Motor neuron (in vitro differentiated cells): ENCODE measurements around the gene CPA5. TPM values are rescaled to one million over a fixed set of nuclear protein-coding genes. Genes with fewer than 3 reads are reported as not detected.

Experiments
- ATAC-seq, 8 experiments: fragments of 200-7000 bp; cut with Tn5 transposase; replicated peaks in 6 of 8; 2 replicates each; pipeline ENCODE4 v1.8.0; 2021; ENCODE audit warnings: mild to moderate bottlenecking in 8 of 8, moderate library complexity in 8 of 8
- H3K27ac ChIP-seq, 2 donors: fragments of 250-450 bp; sonication (Bioruptor Pico); 2 replicates each; pipeline ENCODE4 v1.9.0; 2021; ENCODE audit warnings: antibody characterized with exemption in 2 of 2, mild to moderate bottlenecking in 2 of 2, moderate library complexity in 1 of 2
- H3K4me1 ChIP-seq, 2 donors: fragments of 250-450 bp; sonication (Bioruptor Pico); replicated peaks in 1 of 2; 2 replicates each; pipeline ENCODE4 v1.6.1; 2021; ENCODE audit warnings: antibody characterized with exemption in 2 of 2, mild to moderate bottlenecking in 2 of 2, moderate library complexity in 1 of 2
- H3K4me3 ChIP-seq, 5 donors: fragments of 250-450 bp; sonication (Bioruptor Pico); 2 replicates each; pipeline ENCODE4 v1.9.0; 2021; ENCODE audit warnings: antibody characterized with exemption in 5 of 5, mild to moderate bottlenecking in 5 of 5, moderate library complexity in 4 of 5
- WGBS, 10 experiments: fragments of 450-650 bp; shearing (Covaris generic); methylation state at CpG; one replicate each; pipeline ENCODE4 v1.0.0; 2022; 5-methylcytosine and 5-hydroxymethylcytosine counted together
- in situ Hi-C, 9 experiments: fragments of 400-800 bp; cut with MboI; loops; one replicate each; pipeline ENCODE4 v1.15.0; 2021; ENCODE audit warnings: low sequenced_read_pairs in 9 of 9, low pct_unique_long_range_greater_than_20kb in 2 of 9; ENCODE audit not compliant: unreplicated experiment in 9 of 9
- total RNA-seq, 8 experiments: library from RNA; unstranded; fragments of 300-600 nt; gene quantifications; 2 replicates each; pipeline versions ENCODE4 v1.2.3 to v1.2.4, GENCODE V29; 2022

Gene CPA5
- total RNA-seq, 8 experiments from 2014 or later = 0.22 to 2.6 (median 1.4) TPM

DNA sequence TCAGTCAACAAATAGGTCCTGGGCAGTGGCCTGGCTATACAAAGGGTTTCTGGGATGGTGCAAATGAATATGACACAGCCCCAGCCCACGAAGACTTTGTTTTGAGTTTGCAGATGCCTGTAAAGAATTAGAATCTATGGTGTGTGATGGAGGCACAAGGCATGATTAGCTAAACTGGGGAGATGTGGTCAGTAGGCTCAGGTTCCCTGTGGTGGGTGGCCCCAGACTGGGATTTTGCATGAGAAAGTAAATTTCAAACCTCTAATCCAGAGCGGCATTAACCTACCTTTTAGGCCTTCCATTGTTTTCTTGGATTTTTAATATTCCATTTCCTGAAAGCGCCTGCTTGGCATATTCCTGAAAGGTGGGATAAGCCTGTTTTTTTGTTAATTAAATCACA is 6.4 kb upstream of the CPA5 start:
- no peak for ATAC-seq
- 59 to 94% (median 80%) methylated on average over 1 to 3 of the region's 3 CpGs; no CpG with 5 or more reads in 1 of the 10 experiments for WGBS, 10 experiments
- Histone ChIP-seq H3K27ac (no peak overlapping the region), H3K4me3 (no peak overlapping the region), H3K4me1 (no peaks in the 10 kb centered on the region)
- in situ Hi-C loops = no loop called here

DNA sequence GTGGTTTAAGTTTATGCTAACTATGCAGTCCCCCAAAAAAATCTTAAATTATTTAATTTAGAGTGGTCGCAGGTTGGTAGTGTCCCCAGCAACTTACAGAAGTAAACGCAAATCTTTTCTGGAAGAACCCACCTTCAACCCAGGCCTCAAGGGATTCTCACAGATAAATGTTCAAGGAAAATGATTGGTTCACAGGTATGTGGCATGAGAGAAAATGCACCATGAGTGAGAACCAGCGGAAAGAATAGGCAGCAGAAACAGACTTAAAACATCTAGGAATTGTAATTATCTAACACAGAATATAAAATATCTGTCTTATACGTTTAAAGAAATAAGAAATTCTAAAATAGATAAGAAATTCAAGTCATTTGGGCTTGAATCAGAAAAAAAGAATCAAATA is 2.7 kb upstream of the CPA5 start:
- no peak overlapping the region for H3K27ac ChIP-seq
- H3K4me1 ChIP-seq = peaks cover 13 to 19% of the 10 kb centered on the region in 2 donors
- in situ Hi-C loops = no loop called here
- WGBS, 10 experiments = 47 to 96% (median 88%) methylated on average over 3 to 4 of the region's 4 CpGs
- no peak for ATAC-seq
- no peak overlapping the region for H3K4me3 ChIP-seq

DNA sequence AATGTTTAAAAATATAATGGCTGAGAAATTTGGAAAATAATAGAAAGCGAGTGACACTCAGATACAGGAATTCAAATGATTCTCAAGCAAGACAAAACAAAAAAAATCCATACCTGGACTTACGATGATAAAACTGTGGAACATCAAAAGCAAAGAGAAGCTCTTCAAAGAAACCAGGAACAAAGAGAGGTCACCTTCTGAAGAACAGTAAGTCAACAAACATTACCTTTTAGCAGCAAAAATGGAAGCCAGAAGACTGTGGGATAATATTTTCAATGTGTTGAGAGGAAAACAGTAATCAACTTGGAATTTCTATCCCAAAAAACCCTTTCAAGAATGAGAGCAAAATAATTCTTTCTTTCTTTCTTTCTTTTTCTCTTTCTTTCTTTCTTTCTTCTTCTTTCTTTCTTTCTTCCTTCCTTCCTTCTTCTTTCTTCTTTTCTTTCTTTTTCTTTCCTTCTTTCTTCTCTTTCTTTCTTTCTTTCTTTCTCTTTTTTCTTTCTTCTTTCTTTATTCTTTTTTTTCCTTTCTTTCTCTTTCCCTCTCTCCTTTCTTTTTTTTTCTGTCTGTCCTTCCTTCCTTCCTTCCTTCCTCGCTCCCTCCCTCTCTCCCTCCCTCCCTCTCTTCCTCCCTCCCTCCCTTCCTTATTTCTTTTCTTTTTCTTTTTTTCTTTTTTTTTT is 1.8 kb upstream of the CPA5 start:
- peaks cover 13 to 19% of the 10 kb centered on the region in 2 donors for H3K4me1 ChIP-seq
- WGBS, 10 experiments = 64 to 100% (median 93%) methylated on average over 2 to 3 of the region's 3 CpGs
- no peak for ATAC-seq
- in situ Hi-C loops = no loop called here
- no peak overlapping the region for H3K4me3 ChIP-seq
- no peak overlapping the region for H3K27ac ChIP-seq

DNA sequence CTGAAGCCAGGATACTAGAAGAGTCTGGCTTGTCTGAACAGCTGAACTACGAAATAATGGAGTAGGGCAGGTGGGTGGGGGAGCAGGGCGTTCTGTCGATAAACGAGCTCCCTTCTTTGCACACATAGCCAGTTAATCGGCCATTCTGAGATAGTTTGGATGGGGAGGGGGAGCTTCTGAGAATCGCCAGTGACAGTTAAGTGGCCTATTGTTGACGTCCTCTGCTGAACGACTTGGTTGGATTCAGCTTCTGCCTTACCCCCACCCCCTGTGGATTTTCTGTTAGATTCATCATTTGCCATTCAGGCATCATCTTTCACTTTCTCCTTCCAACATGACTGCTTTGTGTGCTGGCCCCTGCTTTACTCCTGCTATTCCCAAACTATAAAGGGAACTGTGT is 520 bp downstream of the CPA5 start:
- peak in 5 of 8 experiments; percentile 62 to 86 (median 82) for ATAC-seq
- in situ Hi-C loops = no loop called here
- Histone ChIP-seq H3K4me3 (peak overlapping the region in 2 of 5 donors; percentile 2 to 6), H3K4me1 (peaks cover 16 to 22% of the 10 kb centered on the region in 2 donors), H3K27ac (peak overlapping the region; percentile 33 to 73)
- WGBS, 10 experiments = 0 to 40% (median 7%) methylated on average over 1 to 8 of the region's 8 CpGs; no CpG with 5 or more reads in 2 of the 10 experiments

DNA sequence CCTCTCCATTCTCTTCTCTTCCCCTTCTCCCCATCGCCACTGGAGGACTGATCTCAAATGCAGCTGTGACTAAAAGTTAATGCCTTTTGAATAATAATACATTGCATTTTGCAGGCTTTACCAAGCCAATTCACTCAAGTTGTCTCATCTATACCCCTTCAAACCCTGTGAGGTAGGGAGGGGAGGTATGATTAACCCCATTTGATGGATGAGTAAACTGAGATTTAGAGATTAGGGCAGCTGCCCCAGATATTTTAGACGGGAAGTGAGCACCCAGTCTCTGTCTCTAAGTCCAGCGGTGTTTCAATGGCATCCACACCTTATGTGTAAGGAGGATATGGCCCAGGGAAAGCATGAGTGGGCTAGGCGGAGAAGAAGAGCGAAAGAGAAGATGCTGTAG is 1.1 kb downstream of the CPA5 start:
- H3K27ac ChIP-seq = peak overlapping the region in 1 of 2 donors; percentile 73
- no peak overlapping the region for H3K4me3 ChIP-seq

DNA sequence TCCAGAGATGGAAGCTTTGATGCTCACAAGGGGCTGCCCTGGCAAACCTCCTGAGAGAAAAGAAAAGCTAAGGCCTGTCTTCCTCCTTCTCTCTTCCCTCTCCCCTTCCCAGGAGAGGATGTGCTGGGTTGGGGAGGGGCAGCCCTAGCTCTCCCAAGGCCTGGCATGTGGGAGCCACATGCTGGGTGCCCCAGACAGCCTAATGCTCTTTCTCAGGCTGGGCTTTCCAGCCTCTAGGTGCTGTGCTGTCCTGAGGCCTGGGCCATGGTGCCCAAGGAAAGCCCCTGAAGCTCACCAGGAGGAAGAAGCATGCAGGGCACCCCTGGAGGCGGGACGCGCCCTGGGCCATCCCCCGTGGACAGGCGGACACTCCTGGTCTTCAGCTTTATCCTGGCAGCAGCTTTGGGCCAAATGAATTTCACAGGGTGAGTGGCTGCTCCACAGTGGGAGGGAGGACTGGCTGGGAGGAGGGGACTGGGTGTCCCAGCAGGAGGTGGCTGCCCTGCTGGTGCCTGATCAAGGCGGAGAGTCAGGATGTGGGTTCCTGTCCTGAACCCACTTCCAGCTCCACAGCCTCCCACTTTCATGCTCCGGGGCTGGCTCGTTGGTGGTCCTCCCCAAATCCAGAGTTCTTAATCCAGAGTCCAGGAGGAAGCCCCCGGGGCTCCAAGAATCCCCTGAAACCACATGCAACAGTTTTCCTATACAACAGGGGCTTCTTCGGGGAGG is 1.7 kb downstream of the CPA5 start:
- ATAC-seq = peak in 1 of 8 experiments; percentile 66
- Histone ChIP-seq H3K4me1 (peaks cover 28 to 34% of the 10 kb centered on the region in 2 donors), H3K4me3 (no peak overlapping the region), H3K27ac (peak overlapping the region in 1 of 2 donors; percentile 73)
- in situ Hi-C loops = no loop called here
- 100% methylated on average over 1 to 2 of the region's 10 CpGs; no CpG with 5 or more reads in 8 of the 10 experiments for WGBS, 10 experiments

More for the DNA sequence above, 1.1 kb downstream of the CPA5 start:
- WGBS, 10 experiments = 56 to 100% (median 87%) methylated on average over 1 to 3 of the region's 5 CpGs; no CpG with 5 or more reads in 3 of the 10 experiments
- no peak for ATAC-seq
- in situ Hi-C loops = no loop called here
- peaks cover 22 to 28% of the 10 kb centered on the region in 2 donors for H3K4me1 ChIP-seq

DNA sequence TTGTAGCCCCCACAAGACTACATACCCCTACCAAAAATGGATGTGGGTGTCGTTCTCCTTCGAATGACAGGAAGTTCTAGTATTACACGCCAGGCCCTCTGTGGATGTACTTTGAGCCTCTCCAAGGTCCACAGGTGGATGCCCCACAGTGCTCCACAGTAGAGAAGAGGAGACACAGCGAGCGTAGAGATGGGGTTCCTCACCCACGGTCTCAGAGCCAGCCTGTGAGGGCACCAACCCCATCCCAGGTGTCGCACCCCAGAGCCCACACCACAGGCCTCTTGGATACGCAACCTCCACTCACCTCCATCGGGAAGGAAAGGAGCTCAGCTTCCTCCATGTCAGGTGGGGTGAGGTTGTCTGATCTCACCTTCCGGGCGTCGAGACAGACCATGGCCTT is 2.3 kb downstream of the CPA5 start:
- 60% methylated on average over 2 of the region's 12 CpGs; no CpG with 5 or more reads in 9 of the 10 experiments for WGBS, 10 experiments
- peaks cover 34 to 40% of the 10 kb centered on the region in 2 donors for H3K4me1 ChIP-seq
- no peak overlapping the region for H3K4me3 ChIP-seq
- no peak for ATAC-seq
- in situ Hi-C loops = no loop called here
- no peak overlapping the region for H3K27ac ChIP-seq

DNA sequence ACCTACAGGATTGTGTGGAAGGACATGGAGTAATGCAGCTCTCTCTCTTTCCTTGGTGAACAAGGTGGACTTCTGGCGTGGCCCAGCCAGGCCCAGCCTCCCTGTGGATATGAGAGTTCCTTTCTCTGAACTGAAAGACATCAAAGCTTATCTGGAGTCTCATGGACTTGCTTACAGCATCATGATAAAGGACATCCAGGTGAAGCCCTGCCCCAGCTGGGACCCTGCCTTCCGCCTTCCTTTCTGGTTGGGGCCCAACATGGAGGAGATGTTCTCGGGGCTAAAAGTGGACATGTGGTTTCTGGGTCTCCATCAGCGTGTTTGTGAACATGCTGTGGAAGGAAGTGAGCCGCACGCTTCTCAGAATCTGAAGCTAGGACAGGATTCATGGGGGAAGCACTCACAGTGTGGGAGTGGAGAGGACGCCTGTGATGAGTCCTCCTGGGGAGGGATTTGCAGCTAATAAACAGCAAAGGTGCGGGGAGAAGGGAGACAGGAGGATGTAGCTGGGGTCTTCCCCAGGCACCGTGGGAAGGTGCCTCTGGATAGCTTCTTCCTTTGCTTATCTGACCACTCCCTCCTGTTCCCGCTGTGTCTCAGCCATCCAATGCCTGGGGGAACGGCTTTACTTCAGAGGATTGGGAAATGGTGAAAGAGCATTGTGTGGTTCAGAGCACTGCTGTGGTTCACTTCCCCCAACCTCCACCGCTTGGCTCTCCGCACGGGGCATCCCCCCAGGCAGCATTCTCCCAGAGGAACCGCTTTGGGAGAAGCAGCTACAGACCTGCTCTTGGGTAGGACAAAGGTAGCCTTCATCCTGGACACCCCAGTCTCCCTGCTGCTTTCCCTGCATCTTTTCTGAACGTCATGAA is 5.5 kb downstream of the CPA5 start:
- in situ Hi-C loops = no loop called here
- peak overlapping the region; percentile 49 to 65 for H3K27ac ChIP-seq
- peaks cover 44 to 49% of the 10 kb centered on the region in 2 donors for H3K4me1 ChIP-seq
- H3K4me3 ChIP-seq = no peak overlapping the region
- WGBS, 10 experiments = 60 to 96% (median 78%) methylated on average over 1 to 7 of the region's 16 CpGs; no CpG with 5 or more reads in 2 of the 10 experiments
- ATAC-seq = peak in 1 of 8 experiments; percentile 11

DNA sequence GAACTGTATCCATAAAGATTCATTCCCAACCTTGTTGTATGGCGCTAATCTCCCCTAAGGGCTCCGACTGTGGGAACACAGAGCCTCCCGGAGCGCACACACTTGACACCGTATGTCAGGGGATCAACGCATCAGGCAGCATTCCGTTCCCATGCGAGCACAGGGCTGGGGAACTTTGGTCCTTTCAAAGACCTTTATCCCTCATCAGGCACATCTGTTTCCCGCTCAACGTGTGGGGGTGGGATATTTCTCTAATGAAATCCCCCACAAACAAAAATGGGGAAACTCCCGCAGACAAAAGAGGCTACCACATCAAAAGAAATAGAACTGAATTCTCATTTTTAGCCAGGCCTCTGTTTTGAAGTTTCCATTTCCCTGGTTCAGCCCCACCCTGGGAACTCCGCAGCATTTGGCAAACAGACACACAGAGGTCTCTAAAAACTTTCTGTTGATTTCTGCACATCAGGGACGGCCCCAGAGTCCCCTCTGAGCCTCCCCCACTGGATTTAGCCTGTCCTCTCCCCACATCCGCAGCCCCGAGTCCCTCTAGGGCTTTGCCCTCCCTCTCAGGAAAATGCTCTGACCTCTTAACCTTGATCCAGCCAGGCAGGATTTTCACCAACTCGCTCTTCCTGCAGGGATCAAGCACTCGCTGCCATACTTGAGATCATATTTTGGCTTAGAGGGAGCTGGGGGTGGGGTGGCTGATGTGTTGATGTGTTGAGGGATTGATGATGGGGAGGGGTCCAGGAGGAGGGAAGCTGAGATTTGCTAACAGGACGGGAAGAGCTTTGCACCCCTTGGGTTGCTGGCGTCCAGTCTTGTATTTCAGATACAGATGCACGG is 6.6 kb downstream of the CPA5 start:
- Histone ChIP-seq H3K4me1 (peaks cover 43 to 48% of the 10 kb centered on the region in 2 donors), H3K27ac (peak overlapping the region; percentile 55 to 65), H3K4me3 (no peak overlapping the region)
- 0 to 67% (median 23%) methylated on average over 2 to 8 of the region's 20 CpGs; no CpG with 5 or more reads in 3 of the 10 experiments for WGBS, 10 experiments
- peak in 2 of 8 experiments; percentile 13 to 29 for ATAC-seq
- in situ Hi-C loops = no loop called here

DNA sequence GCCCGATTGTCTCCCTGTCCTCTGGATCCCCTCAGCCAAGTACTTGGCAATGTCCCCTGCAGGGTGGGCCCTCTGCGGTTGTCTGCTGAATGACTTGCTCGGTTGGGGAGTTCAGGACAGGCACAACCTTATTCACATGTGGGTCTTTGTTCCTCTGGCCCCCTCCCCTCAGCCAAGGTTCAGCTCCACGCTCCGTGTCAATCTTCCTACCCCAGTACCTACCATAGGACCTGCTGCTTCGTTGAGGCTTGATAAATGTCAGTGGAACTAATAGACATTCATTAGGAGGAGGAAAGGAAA is 7.1 kb downstream of the CPA5 start:
- 0 to 75% (median 36%) methylated on average over 1 to 4 of the region's 6 CpGs; no CpG with 5 or more reads in 2 of the 10 experiments for WGBS, 10 experiments
- peak overlapping the region; percentile 55 to 65 for H3K27ac ChIP-seq

DNA sequence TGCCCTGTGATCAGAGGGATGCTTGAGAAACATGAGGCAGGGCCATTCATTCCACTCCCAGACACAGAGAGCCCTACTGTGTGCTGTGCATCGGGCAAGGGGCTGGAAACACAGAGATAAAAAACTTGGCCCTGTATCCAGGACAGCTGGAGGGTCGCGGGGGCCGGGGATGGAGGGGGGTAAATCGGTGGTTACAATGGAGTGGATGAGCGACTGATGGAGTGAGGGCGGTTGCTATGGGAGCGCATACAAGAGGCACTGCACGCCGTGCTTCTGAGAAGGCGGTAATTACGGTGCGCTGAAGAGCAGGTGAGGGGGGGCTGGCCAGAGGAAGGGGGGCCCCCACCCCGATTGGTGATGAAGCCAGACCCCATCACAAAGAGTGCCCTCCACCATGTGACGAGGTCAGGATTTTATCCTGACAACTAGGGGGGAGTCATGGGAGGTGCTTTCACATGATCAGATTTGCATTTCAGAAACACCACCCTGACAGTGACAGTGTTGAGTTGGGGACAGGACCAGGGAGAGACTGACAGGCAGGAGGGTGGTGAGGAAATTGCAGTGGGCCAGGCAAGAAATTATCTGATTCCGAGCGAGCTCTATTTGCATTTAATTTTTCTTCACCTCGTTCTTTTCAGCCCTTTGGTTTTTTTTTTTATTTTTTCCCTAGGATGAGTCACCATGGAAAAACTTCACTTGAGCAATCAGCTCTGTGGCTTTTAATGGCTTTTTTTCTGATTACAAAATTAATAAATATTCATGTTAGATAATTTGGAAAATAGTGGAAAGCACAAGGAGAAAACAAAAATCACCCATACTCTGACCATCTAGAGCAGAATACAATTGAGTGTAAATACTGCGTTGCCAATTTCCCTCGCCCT is 7.8 kb downstream of the CPA5 start:
- WGBS, 10 experiments = 0 to 57% (median 32%) methylated on average over 2 to 8 of the region's 20 CpGs
- H3K27ac ChIP-seq = peak overlapping the region; percentile 55 to 65
- peaks cover 53 to 56% of the 10 kb centered on the region in 2 donors for H3K4me1 ChIP-seq
- H3K4me3 ChIP-seq = peak overlapping the region in 2 of 5 donors; percentile 4 to 17
- peak in 7 of 8 experiments; percentile 7 to 88 (median 84) for ATAC-seq
- in situ Hi-C loops = no loop called here

More for the DNA sequence above, 7.1 kb downstream of the CPA5 start:
- in situ Hi-C loops = no loop called here
- Histone ChIP-seq H3K4me1 (peaks cover 49 to 52% of the 10 kb centered on the region in 2 donors), H3K4me3 (no peak overlapping the region)
- peak in 5 of 8 experiments; percentile 0 to 12 (median 8) for ATAC-seq
